WTC11 (cell line): ENCODE data around the gene SLC10A1. TPM values are rescaled to one million over a fixed set of nuclear protein-coding genes. Genes with fewer than 3 reads are reported as not detected.

Experiments used
- ATAC-seq: fragments of 200-7000 bp; cut with Tn5 transposase; 2 replicates; pipeline ENCODE4 v1.10.0; 2021; ENCODE audit warnings: mild to moderate bottlenecking, moderate library complexity
- CTCF ChIA-PET: fragments of 300-600 bp; sonication (Branson Sonifier 250); formaldehyde crosslinking; loops from one replicate; lab custom pipeline; 2021; ENCODE audit warnings: antibody characterized with exemption; lab: Charles Lee
- POLR2A ChIA-PET: fragments of 350-600 bp; sonication (Branson Sonifier 250); formaldehyde crosslinking; loops from one replicate; lab custom pipeline; 2021; ENCODE audit warnings: antibody characterized with exemption; lab: Charles Lee
- DNase-seq: peaks from one replicate; pipeline ENCODE4 v3.0.0; 2021; ENCODE audit warnings: low spot score
- H3K27ac Mint-ChIP-seq: 2 replicates; pipeline ENCODE4 v1.8.0; 2021; ENCODE audit warnings: mixed read lengths
- H3K27me3 Mint-ChIP-seq: 2 replicates; pipeline ENCODE4 v1.8.0; 2021; ENCODE audit warnings: low read depth, mild to moderate bottlenecking, moderate library complexity, mixed read lengths
- H3K36me3 Mint-ChIP-seq: 2 replicates; pipeline ENCODE4 v1.8.0; 2021; ENCODE audit warnings: mixed read lengths
- H3K4me1 Mint-ChIP-seq: 2 replicates; pipeline ENCODE4 v1.8.0; 2022; ENCODE audit warnings: mixed read lengths
- H3K4me3 Mint-ChIP-seq: 2 replicates; pipeline ENCODE4 v1.8.0; 2021; ENCODE audit warnings: mild to moderate bottlenecking, moderate library complexity, mixed read lengths
- H3K9me3 Mint-ChIP-seq: 2 replicates; pipeline ENCODE4 v1.8.0; 2021; ENCODE audit warnings: mixed read lengths
- CBFB ChIP-seq: sonication (generic); formaldehyde crosslinking; IDR thresholded peaks from 2 replicates; pipeline ENCODE4 v1.8.1; 2022; ENCODE audit warnings: mild to moderate bottlenecking, low read depth, missing genetic modification reagents
- ERG ChIP-seq: fragments of 250-450 bp; sonication (Bioruptor Pico); IDR thresholded peaks from 2 replicates; pipeline ENCODE4 v1.8.0; 2021; ENCODE audit warnings: mild to moderate bottlenecking
- ESRRA ChIP-seq: sonication (generic); formaldehyde crosslinking; IDR thresholded peaks from 2 replicates; pipeline ENCODE4 v1.8.1; 2022; ENCODE audit warnings: mild to moderate bottlenecking, missing genetic modification reagents, borderline replicate concordance
- ETV6 ChIP-seq: sonication (generic); formaldehyde crosslinking; IDR thresholded peaks from 2 replicates; pipeline ENCODE4 v1.8.1; 2022; ENCODE audit warnings: mild to moderate bottlenecking, missing genetic modification reagents
- FOXJ3 ChIP-seq: sonication (generic); formaldehyde crosslinking; IDR thresholded peaks from 2 replicates; pipeline ENCODE4 v1.9.0; 2021; ENCODE audit warnings: missing genetic modification reagents, mild to moderate bottlenecking, borderline replicate concordance
- FOXP1 ChIP-seq: sonication (generic); formaldehyde crosslinking; IDR thresholded peaks from 2 replicates; pipeline ENCODE4 v1.8.0; 2022; ENCODE audit warnings: missing genetic modification reagents, mild to moderate bottlenecking, moderate library complexity, borderline replicate concordance
- IRF1 ChIP-seq: sonication (generic); formaldehyde crosslinking; IDR thresholded peaks from 2 replicates; pipeline ENCODE4 v1.8.0; 2023; ENCODE audit warnings: missing genetic modification reagents
- MYBL2 ChIP-seq: sonication (generic); formaldehyde crosslinking; IDR thresholded peaks from 2 replicates; pipeline ENCODE4 v1.8.1; 2023; ENCODE audit warnings: mild to moderate bottlenecking, moderate library complexity, missing genetic modification reagents
- NR1H2 ChIP-seq: sonication (generic); formaldehyde crosslinking; IDR thresholded peaks from 2 replicates; pipeline ENCODE4 v1.9.0; 2021; ENCODE audit warnings: mild to moderate bottlenecking, moderate library complexity, missing genetic modification reagents
- RELA ChIP-seq: sonication (generic); formaldehyde crosslinking; IDR thresholded peaks from 2 replicates; pipeline ENCODE4 v1.8.1; 2022; ENCODE audit warnings: missing genetic modification reagents, mild to moderate bottlenecking, borderline replicate concordance
- RORB ChIP-seq: fragments of 250-450 bp; sonication (Bioruptor Pico); IDR thresholded peaks from 2 replicates; pipeline ENCODE4 v1.9.0; 2021; ENCODE audit warnings: mild to moderate bottlenecking
- SOX15 ChIP-seq: fragments of 250-450 bp; sonication (Bioruptor Pico); IDR thresholded peaks from 2 replicates; pipeline ENCODE4 v1.9.0; 2021; ENCODE audit warnings: mild to moderate bottlenecking
- SP1 ChIP-seq: sonication (generic); formaldehyde crosslinking; conservative IDR thresholded peaks from 2 replicates; pipeline ENCODE4 v1.8.1; 2022; ENCODE audit warnings: missing genetic modification reagents
- ZNF138 ChIP-seq: sonication (generic); formaldehyde crosslinking; conservative IDR thresholded peaks from 2 replicates; pipeline ENCODE4 v1.8.1; 2022; ENCODE audit warnings: mild to moderate bottlenecking, moderate library complexity, missing genetic modification reagents
- ZNF396 ChIP-seq: fragments of 250-450 bp; sonication (Bioruptor Pico); IDR thresholded peaks from 2 replicates; pipeline ENCODE4 v1.8.0; 2021; ENCODE audit warnings: mild to moderate bottlenecking, moderate library complexity, borderline replicate concordance
- ZSCAN18 ChIP-seq: fragments of 250-450 bp; sonication (Bioruptor Pico); IDR thresholded peaks from 2 replicates; pipeline ENCODE4 v2.1.2; 2022; ENCODE audit warnings: mild to moderate bottlenecking, moderate library complexity
- total RNA-seq: library from RNA; stranded (reverse); gene quantifications from 3 replicates; pipeline ENCODE4 v1.2.3, GENCODE V29; 2021
- TF ChIP-seq, protein P1 (sequence below): sonication (generic); formaldehyde crosslinking; IDR thresholded peaks from 2 replicates; pipeline ENCODE4 v1.8.1; 2023; ENCODE audit warnings: mild to moderate bottlenecking, missing genetic modification reagents
- TF ChIP-seq, protein P2 (sequence below): fragments of 250-450 bp; sonication (Bioruptor Pico); IDR thresholded peaks from 2 replicates; pipeline ENCODE4 v1.9.0; 2021; ENCODE audit warnings: mild to moderate bottlenecking, borderline replicate concordance

Gene SLC10A1
- total RNA-seq, 1 experiment from 2014 or later: 0.09 TPM

GRCh38 chr14:69811868-69812252 lies 14.8 kb upstream of the SLC10A1 start:
- Mint-ChIP-seq H3K4me3 (no peak overlapping the region), H3K27me3 (no peaks in the 10 kb centered on the region), H3K4me1 (no peaks in the 10 kb centered on the region; the same call in 1 of the 2 replicates), H3K36me3 (no peaks in the 10 kb centered on the region), H3K9me3 (peaks cover 23% of the 10 kb centered on the region), H3K27ac (no peak overlapping the region)
- no peak for ATAC-seq
- POLR2A ChIA-PET: no interaction called here
- CTCF ChIA-PET: no interaction called here
- no peak for DNase-seq
- TF ChIP-seq SP1 (CRISPR knock-in tag) (no peak), FOXJ3 (CRISPR knock-in tag) (no peak)

DNA sequence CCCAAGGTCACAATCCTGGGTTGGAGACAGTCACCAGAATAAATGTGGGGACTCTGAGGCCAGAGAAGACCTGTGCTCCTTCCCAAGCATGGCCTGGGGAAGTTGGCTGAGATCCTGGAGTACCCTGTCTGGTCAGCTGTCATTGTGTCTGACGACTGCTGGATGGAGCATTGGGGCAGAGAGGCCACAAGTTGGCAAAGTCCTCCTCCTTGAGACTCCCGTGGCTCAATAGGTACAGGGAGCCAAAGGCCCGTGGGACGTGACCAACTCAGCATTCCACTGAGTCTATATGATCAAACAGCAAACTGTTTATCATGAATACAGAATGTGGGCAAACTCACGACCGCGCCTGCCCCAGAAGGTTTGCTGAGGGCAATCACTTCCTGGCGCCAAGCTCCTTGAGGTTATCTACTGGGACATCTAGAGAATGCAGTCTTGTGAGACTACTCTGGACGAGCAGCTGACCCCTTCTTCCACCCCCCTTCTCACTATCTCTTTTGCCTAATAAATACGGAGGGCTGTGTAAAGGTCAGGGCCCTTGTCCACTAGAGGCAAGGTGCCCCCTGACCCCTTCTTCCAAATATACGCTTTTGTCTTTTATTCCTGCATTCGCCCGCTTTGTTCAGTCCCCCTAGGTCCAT lies 14.3 kb upstream of the SLC10A1 start:
- CTCF ChIA-PET: no interaction called here
- H3K9me3 Mint-ChIP-seq: peaks cover 23% of the 10 kb centered on the region
- POLR2A ChIA-PET: no interaction called here
- H3K4me3 Mint-ChIP-seq: no peak overlapping the region
- no peak overlapping the region for H3K27ac Mint-ChIP-seq
- no peaks in the 10 kb centered on the region for H3K36me3 Mint-ChIP-seq
- no peaks in the 10 kb centered on the region; the same call in 1 of the 2 replicates for H3K4me1 Mint-ChIP-seq
- TF ChIP-seq MYBL2 (CRISPR knock-in tag) (no peak), SP1 (CRISPR knock-in tag) (no peak), SOX15 (CRISPR knock-in tag) (no peak), RORB (CRISPR knock-in tag) (no peak), ZSCAN18 (CRISPR knock-in tag) (no peak), CBFB (CRISPR knock-in tag) (no peak)
- no peaks in the 10 kb centered on the region for H3K27me3 Mint-ChIP-seq
- ATAC-seq (no peak), DNase-seq (no peak)

DNA sequence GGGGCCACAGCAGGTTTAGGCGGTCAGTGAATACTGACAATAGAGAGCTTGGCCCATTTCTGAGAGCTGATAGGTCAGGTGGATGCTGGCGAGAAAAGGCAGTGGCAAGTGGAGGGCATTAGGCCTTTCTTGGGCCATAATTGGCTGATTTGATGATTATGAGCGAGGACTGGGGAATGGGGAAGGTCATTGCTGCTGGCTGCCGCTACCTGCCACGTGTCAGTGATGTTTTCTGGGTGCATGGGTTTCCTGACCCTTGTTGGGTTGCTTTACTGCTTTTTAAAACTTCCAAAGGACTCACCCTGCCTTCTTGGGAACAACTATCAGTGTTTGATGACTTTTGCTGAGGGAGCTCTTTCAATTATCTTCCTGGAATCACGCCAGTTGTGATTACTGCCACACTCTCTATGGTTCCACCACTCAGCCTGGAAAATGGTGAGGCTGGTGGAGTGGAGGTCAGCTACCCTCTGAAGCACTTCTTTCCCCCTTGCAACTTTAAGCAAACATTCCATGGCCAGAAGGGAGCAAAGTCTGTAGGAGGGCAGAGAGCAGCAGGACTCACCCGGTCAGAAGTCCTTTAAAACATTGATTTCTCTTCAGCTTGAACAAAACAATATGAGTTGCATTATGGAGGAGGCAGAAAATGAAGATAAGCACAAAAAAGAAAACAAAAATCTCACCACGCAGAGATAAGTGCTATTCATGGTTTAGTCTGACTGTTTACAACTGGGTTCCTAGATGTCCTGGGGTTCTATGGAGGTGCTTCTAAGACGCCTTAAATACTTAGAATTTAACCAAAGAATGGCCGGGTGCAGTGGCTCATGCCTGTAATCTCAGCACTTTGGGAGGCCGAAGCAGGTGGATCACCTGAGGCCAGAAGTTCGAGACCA lies 12.1 kb upstream of the SLC10A1 start:
- no peak overlapping the region for H3K27ac Mint-ChIP-seq
- TF ChIP-seq IRF1 (CRISPR knock-in tag): no peak
- TF ChIP-seq RELA (CRISPR knock-in tag): no peak
- TF ChIP-seq, protein P1, sequence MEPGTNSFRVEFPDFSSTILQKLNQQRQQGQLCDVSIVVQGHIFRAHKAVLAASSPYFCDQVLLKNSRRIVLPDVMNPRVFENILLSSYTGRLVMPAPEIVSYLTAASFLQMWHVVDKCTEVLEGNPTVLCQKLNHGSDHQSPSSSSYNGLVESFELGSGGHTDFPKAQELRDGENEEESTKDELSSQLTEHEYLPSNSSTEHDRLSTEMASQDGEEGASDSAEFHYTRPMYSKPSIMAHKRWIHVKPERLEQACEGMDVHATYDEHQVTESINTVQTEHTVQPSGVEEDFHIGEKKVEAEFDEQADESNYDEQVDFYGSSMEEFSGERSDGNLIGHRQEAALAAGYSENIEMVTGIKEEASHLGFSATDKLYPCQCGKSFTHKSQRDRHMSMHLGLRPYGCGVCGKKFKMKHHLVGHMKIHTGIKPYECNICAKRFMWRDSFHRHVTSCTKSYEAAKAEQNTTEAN (CRISPR knock-in tag): no peak
- no peak for TF ChIP-seq NR1H2
- no peak for TF ChIP-seq ZNF138
- no peak for TF ChIP-seq ESRRA (CRISPR knock-in tag)
- TF ChIP-seq FOXP1 (CRISPR knock-in tag): no peak
- no peak for TF ChIP-seq ETV6
- TF ChIP-seq, protein P2, sequence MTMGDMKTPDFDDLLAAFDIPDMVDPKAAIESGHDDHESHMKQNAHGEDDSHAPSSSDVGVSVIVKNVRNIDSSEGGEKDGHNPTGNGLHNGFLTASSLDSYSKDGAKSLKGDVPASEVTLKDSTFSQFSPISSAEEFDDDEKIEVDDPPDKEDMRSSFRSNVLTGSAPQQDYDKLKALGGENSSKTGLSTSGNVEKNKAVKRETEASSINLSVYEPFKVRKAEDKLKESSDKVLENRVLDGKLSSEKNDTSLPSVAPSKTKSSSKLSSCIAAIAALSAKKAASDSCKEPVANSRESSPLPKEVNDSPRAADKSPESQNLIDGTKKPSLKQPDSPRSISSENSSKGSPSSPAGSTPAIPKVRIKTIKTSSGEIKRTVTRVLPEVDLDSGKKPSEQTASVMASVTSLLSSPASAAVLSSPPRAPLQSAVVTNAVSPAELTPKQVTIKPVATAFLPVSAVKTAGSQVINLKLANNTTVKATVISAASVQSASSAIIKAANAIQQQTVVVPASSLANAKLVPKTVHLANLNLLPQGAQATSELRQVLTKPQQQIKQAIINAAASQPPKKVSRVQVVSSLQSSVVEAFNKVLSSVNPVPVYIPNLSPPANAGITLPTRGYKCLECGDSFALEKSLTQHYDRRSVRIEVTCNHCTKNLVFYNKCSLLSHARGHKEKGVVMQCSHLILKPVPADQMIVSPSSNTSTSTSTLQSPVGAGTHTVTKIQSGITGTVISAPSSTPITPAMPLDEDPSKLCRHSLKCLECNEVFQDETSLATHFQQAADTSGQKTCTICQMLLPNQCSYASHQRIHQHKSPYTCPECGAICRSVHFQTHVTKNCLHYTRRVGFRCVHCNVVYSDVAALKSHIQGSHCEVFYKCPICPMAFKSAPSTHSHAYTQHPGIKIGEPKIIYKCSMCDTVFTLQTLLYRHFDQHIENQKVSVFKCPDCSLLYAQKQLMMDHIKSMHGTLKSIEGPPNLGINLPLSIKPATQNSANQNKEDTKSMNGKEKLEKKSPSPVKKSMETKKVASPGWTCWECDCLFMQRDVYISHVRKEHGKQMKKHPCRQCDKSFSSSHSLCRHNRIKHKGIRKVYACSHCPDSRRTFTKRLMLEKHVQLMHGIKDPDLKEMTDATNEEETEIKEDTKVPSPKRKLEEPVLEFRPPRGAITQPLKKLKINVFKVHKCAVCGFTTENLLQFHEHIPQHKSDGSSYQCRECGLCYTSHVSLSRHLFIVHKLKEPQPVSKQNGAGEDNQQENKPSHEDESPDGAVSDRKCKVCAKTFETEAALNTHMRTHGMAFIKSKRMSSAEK (CRISPR knock-in tag): no peak
- TF ChIP-seq ERG (CRISPR knock-in tag): no peak
- TF ChIP-seq ZNF396 (CRISPR knock-in tag): no peak

More for the DNA sequence above, 12.1 kb upstream of the SLC10A1 start:
- H3K27me3 Mint-ChIP-seq: no peaks in the 10 kb centered on the region
- no peak for ATAC-seq
- no peaks in the 10 kb centered on the region for H3K36me3 Mint-ChIP-seq
- ChIA-PET CTCF (interaction anchor here (0.7 to 1.3 kb wide), 2 partner anchors 201 to 219 kb away, joined by 4 to 5 read pairs; no protein-coding TSS in a partner anchor), POLR2A (no interaction called here)
- no peak overlapping the region for H3K4me3 Mint-ChIP-seq
- no peak for DNase-seq
- H3K9me3 Mint-ChIP-seq: peaks cover 27% of the 10 kb centered on the region
- no peaks in the 10 kb centered on the region; the same call in 1 of the 2 replicates for H3K4me1 Mint-ChIP-seq
